HUES64 (cell line): ENCODE results near the gene TREX2.

Experiments
- H3K27ac ChIP-seq: 2 replicates; pipeline ENCODE4 v1.7.0; 2013; ENCODE audit warnings: low read depth, low read length, inconsistent platforms
- H3K27me3 ChIP-seq: 2 replicates; pipeline ENCODE4 v1.6.1; 2013; ENCODE audit warnings: mild to moderate bottlenecking, low read length; ENCODE audit not compliant: insufficient read depth
- H3K36me3 ChIP-seq: 2 replicates; pipeline ENCODE4 v1.6.1; 2013; ENCODE audit warnings: mild to moderate bottlenecking, low read length; ENCODE audit not compliant: insufficient read depth
- H3K4me1 ChIP-seq: 2 replicates; pipeline ENCODE4 v1.6.1; 2013; ENCODE audit warnings: mild to moderate bottlenecking, low read length, moderate library complexity; ENCODE audit not compliant: insufficient read depth
- H3K4me3 ChIP-seq: 2 replicates; pipeline ENCODE4 v1.5.1; 2013; ENCODE audit warnings: mild to moderate bottlenecking, low read length, moderate library complexity
- H3K9ac ChIP-seq: 2 replicates; pipeline ENCODE4 v1.6.1; 2013; ENCODE audit warnings: mild to moderate bottlenecking, low read depth, low read length
- H3K9me3 ChIP-seq: 2 replicates; pipeline ENCODE4 v1.6.1; 2013; ENCODE audit warnings: low read depth, low read length; ENCODE audit not compliant: insufficient read depth
- WGBS: fragments of 150-250, 120-280 bp; methylation state at CpG from one replicate; pipeline ENCODE4 v1.1.7; 2013; ENCODE audit warnings: missing lambda C conversion rate; 5-methylcytosine and 5-hydroxymethylcytosine counted together

The TREX2 gene

DNA sequence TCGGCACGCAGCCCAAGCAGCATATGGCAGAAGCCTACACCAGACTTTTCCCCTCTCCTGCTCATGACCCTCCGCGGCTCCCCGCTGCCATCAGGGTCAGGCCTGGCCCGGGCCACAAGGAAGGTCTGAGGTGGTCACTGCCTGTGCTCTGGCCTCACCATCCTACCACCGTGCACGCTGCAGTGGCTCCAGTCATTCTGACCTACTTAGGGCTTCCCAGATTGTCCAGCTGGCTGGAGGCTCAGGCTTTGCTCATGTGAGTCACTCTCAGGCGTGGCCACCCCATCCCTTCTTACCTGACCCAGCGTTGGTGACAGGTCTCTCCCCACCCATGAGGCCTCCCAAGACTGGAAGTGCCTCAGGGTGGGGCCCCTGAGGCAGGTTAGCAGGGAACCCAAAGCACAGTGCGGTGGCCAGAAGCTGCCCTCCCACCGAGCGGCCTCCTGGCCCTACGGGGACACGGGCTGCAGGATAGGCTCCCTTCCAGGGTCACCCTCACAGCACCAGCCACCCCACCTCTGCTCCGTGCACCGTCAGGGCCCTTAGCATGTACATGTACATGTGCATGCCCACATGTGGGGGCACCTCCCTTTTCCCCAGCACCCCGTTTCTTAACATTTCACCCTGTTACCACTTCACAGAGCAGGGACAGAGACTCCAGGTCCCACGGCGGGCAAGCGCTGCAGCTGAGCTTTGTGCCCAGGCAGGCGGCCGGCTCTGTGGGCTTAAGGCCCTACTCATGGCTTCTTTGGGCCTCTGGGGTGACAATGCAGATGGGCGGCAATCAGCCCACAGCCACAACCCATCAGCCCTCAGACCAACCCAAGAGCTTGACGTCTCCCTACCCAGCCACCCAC lies 2.2 kb downstream of the TREX2 start:
- 90% methylated on average over 25 of the region's 25 CpGs for WGBS
- Histone ChIP-seq H3K36me3 (no peaks in the 10 kb centered on the region), H3K4me1 (no peaks in the 10 kb centered on the region), H3K9ac (no peak overlapping the region), H3K4me3 (no peak overlapping the region), H3K27me3 (no peaks in the 10 kb centered on the region), H3K9me3 (no peaks in the 10 kb centered on the region), H3K27ac (no peak overlapping the region)

GRCh38 chrX:153442463-153442862 lies 3.4 kb downstream of the TREX2 start:
- Histone ChIP-seq H3K9ac (no peak overlapping the region), H3K27ac (no peak overlapping the region), H3K36me3 (no peaks in the 10 kb centered on the region), H3K4me1 (no peaks in the 10 kb centered on the region), H3K9me3 (no peaks in the 10 kb centered on the region), H3K27me3 (no peaks in the 10 kb centered on the region), H3K4me3 (no peak overlapping the region)
- 96% methylated on average over 5 of the region's 5 CpGs for WGBS

DNA sequence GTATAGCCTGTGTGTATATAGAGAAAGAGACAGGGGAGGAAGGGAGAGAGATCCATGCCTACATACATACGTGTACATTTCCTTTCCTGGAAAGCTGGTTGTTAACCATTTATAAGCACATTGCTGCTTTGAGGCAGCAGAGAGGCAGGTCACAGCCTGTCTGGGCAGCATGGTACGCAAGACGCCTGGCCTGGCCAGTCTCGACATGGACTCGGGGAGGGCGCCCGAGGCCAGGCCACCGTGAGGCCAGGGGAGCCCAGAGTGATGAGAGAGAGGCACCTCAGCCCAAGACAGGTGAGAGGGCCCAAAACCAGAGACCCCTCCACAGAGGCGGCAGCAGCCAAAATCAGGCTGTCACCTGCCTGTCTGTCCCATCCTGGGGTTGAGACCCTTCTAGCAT lies 3.9 kb downstream of the TREX2 start:
- Histone ChIP-seq H3K9me3 (no peaks in the 10 kb centered on the region), H3K9ac (no peak overlapping the region), H3K4me3 (no peak overlapping the region), H3K27ac (no peak overlapping the region), H3K4me1 (no peaks in the 10 kb centered on the region), H3K27me3 (no peaks in the 10 kb centered on the region), H3K36me3 (no peaks in the 10 kb centered on the region)
- 91% methylated on average over 9 of the region's 9 CpGs for WGBS

DNA sequence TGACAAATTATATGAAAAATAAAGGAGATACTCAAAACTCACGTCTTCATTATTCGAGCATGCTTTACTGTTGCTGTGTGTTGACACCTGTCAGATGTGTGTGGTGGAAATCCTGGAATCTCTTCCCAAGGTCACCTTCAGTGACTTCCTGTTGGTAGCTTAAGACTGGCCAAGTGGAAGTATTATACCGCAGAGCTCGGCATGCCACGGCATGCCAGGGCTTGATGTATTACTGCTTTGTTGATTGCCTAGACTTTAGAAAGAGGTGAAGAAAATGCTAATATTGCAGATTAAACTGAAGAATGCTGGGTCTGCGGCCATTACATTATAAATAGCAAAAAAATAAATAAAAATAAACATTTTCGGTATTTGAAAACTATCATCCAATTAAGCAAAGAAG lies 4.6 kb downstream of the TREX2 start:
- 73% methylated on average over 5 of the region's 7 CpGs for WGBS
- Histone ChIP-seq H3K9ac (no peak overlapping the region), H3K27ac (no peak overlapping the region), H3K4me1 (no peaks in the 10 kb centered on the region), H3K4me3 (no peak overlapping the region), H3K36me3 (no peaks in the 10 kb centered on the region), H3K9me3 (no peaks in the 10 kb centered on the region), H3K27me3 (no peaks in the 10 kb centered on the region)

GRCh38 chrX:153440556-153441135 lies 5.2 kb downstream of the TREX2 start:
- 89% methylated on average over 11 of the region's 13 CpGs for WGBS
- no peak overlapping the region for H3K27ac ChIP-seq
- no peaks in the 10 kb centered on the region for H3K27me3 ChIP-seq

GRCh38 chrX:153439977-153440376 lies 5.9 kb downstream of the TREX2 start:
- Histone ChIP-seq H3K9me3 (no peaks in the 10 kb centered on the region), H3K27ac (no peak overlapping the region), H3K4me3 (no peak overlapping the region), H3K4me1 (no peaks in the 10 kb centered on the region), H3K36me3 (no peaks in the 10 kb centered on the region), H3K9ac (no peak overlapping the region), H3K27me3 (no peaks in the 10 kb centered on the region)
- 91% methylated on average over 4 of the region's 4 CpGs for WGBS

More at GRCh38 chrX:153440556-153441135, 5.2 kb downstream of the TREX2 start:
- Histone ChIP-seq H3K36me3 (no peaks in the 10 kb centered on the region), H3K9me3 (no peaks in the 10 kb centered on the region), H3K4me1 (no peaks in the 10 kb centered on the region), H3K9ac (no peak overlapping the region), H3K4me3 (no peak overlapping the region)

DNA sequence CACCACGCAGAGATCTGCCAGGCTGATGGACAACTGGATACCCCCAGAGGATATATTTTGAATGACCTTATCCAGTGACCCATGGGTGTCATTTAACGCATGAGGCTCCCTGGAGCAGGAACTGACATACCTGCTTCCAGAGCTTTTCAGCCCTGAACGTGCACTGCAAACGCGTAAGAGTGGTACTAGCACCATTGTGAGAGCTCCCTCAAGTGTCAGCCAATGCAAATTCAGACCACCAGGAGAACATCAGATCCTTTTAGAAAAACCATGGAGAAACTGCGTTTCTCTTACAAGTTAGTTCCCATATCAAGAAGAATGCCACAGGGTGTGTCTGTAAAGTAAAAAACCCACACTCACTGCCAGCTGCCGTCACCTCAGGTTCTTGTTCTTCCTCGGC lies 7.3 kb downstream of the TREX2 start:
- Histone ChIP-seq H3K27me3 (no peaks in the 10 kb centered on the region), H3K9me3 (no peaks in the 10 kb centered on the region), H3K27ac (no peak overlapping the region), H3K9ac (no peak overlapping the region), H3K4me3 (no peak overlapping the region), H3K36me3 (no peaks in the 10 kb centered on the region), H3K4me1 (no peaks in the 10 kb centered on the region)
- 39% methylated on average over 8 of the region's 8 CpGs for WGBS

DNA sequence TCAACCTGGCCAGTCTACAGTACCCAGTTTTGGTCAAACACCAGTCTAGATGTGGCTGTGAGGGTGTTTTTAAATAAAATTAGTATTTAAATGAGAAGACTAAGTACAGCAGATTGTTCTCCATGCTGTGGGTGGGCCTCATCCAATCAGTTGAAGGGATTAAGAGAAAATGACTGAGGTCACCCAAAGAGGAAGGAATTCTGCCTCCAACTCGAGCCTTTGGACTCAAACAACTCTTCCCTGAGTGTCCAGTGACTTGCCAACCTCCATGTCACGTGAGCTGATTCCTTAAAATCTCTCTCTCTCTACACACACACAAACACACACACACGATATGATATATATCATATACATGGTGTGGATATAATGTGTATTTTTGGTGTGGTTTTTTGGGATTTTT lies 10.0 kb downstream of the TREX2 start:
- peaks cover 1% of the 10 kb centered on the region; the same call in 1 of the 2 replicates for H3K9me3 ChIP-seq
- no peaks in the 10 kb centered on the region for H3K4me1 ChIP-seq
- H3K4me3 ChIP-seq = no peak overlapping the region
- no peaks in the 10 kb centered on the region for H3K27me3 ChIP-seq
- no peak overlapping the region for H3K9ac ChIP-seq
- 67% methylated on average over 2 of the region's 3 CpGs for WGBS
- H3K27ac ChIP-seq = no peak overlapping the region
- no peaks in the 10 kb centered on the region for H3K36me3 ChIP-seq

GRCh38 chrX:153434801-153435200 lies 11.1 kb downstream of the TREX2 start:
- Histone ChIP-seq H3K27me3 (no peaks in the 10 kb centered on the region), H3K4me1 (no peaks in the 10 kb centered on the region), H3K4me3 (no peak overlapping the region), H3K27ac (no peak overlapping the region), H3K9me3 (peaks cover 3% of the 10 kb centered on the region; the same call in 1 of the 2 replicates), H3K9ac (no peak overlapping the region), H3K36me3 (no peaks in the 10 kb centered on the region)
- 93% methylated on average over 8 of the region's 8 CpGs for WGBS

DNA sequence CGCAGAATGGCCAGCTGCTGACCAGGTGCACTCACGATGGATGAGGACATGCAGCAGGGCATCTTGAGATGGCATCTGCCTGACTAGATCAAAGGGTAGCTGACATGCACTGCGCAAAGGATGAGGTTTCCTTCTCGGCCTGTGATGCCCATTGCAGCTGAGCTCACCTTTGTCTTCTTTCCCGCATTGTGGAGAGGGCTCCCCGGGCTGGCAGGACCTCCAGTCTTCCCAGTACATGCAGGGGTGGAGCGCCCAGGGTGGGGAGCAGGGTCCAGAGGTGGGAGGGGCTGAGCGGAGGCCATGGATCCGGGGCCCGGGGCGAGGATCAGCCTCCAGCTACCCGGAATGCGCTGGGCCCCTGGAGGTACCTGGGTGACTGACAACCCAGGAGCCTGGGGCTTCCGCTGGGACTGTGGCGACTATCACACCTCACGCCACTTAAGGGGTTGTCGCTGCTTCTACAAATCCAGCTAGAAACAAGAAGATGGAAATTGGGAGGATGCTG lies 12.0 kb downstream of the TREX2 start:
- peaks cover 3% of the 10 kb centered on the region; the same call in 1 of the 2 replicates for H3K9me3 ChIP-seq
- H3K4me1 ChIP-seq = no peaks in the 10 kb centered on the region
- H3K9ac ChIP-seq = no peak overlapping the region
- H3K36me3 ChIP-seq = no peaks in the 10 kb centered on the region
- H3K4me3 ChIP-seq = no peak overlapping the region
- 92% methylated on average over 17 of the region's 17 CpGs for WGBS
- H3K27ac ChIP-seq = no peak overlapping the region
- H3K27me3 ChIP-seq = no peaks in the 10 kb centered on the region

GRCh38 chrX:153433161-153433680 lies 12.6 kb downstream of the TREX2 start:
- no peak overlapping the region for H3K4me3 ChIP-seq
- H3K4me1 ChIP-seq = no peaks in the 10 kb centered on the region
- peaks cover 3% of the 10 kb centered on the region; the same call in 1 of the 2 replicates for H3K9me3 ChIP-seq
- no peaks in the 10 kb centered on the region for H3K36me3 ChIP-seq
- no peak overlapping the region for H3K27ac ChIP-seq
- 68% methylated on average over 12 of the region's 12 CpGs for WGBS
- H3K27me3 ChIP-seq = no peaks in the 10 kb centered on the region
- H3K9ac ChIP-seq = no peak overlapping the region
